Measurements from ENCODE around the gene IER5. TPM values are rescaled to one million over a fixed set of nuclear protein-coding genes. Genes with fewer than 3 reads are reported as not detected.

IER5 gene
- total and polyA plus RNA-seq, 9 of the 15 experiments (the other 6 are each of a cell fraction or from before 2014, with no cell fraction given) = 2.4 to 32.1 (median 12.0) TPM

DNA sequence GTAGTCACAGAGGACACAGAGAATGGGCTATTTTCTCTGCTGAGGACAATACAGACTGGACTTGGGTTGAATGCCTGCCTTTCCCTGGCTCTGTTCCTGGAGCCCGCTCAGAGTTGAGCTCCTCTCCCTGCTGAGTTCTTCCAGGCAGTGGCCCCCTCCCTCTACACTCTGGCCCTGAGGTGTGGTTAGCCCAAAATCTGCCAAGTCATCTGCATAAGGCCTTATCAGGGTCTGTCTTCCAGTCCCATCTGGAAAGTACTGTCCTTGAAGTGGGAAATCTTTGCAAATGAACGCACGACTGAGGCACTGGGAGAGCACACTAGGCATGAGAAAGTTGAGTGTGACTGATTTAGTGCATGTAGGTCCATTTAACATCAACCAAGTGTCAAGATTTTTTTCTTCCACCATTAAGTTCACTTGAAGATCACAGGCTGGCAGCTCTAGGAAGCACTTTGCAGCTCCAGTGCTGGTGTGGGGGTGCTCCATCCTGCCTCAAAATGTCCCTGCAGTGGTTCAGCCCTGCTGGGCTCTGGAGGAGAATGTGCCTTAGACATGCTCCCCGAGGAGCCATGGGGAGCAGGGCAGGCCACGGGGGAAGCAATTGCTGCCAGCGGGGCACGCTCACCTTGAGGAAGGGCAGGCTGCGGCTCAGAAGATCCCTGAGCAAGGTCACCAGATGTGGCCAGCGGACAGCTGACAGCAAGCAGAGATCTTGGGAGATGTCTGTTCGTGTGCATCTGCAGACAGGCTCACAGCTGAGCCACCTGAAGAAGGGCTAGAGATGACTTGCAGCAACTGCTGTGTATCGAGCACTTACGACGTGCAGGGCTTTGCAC is 41.5 kb downstream of the IER5 start (continued):
- TF ChIP-seq XRCC3 (IDR thresholded peaks at IDR 0.05) (no peak), EHMT2 (IDR thresholded peaks at IDR 0.05) (peak; percentile 48; the same call in 1 of the 2 replicates), ZNF347 (CRISPR knock-in tag; IDR thresholded peaks at IDR 0.05; ENCODE audit: low read depth) (no peak), CTCF (IDR thresholded peaks at IDR 0.05 in 2 of 3, conservative IDR thresholded peaks at IDR 0.05 in 1 of 3; ENCODE audit: insufficient read depth in 2 of 3, low read depth in 1 of 3, low read length in 3 of 3) (no peak), PTTG1 (tag; IDR thresholded peaks at IDR 0.05; ENCODE audit: low read depth) (no peak), RFX7 (CRISPR knock-in tag; IDR thresholded peaks at IDR 0.05) (no peak), RFX1 (IDR thresholded peaks at IDR 0.05) (no peak), ZKSCAN3 (CRISPR knock-in tag; IDR thresholded peaks at IDR 0.05) (no peak), ZNF830 (CRISPR knock-in tag; IDR thresholded peaks at IDR 0.05) (no peak), HEY1 (CRISPR knock-in tag; IDR thresholded peaks at IDR 0.05; ENCODE audit: borderline replicate concordance) (no peak), FOS (IDR thresholded peaks at IDR 0.05; ENCODE audit: extremely low read depth, insufficient read length) (no peak), ZBTB17 (CRISPR knock-in tag; IDR thresholded peaks at IDR 0.05) (no peak; the same call in none of the 2 replicates), ZNF133 (CRISPR knock-in tag; IDR thresholded peaks at IDR 0.05) (no peak), ZNF398 (CRISPR knock-in tag; IDR thresholded peaks at IDR 0.05) (no peak), DIDO1 (tag; IDR thresholded peaks at IDR 0.05; ENCODE audit: low read depth) (no peak), CBX5 (IDR thresholded peaks at IDR 0.05; ENCODE audit: borderline replicate concordance, low read depth) (no peak), TRIM25 (IDR thresholded peaks at IDR 0.05; ENCODE audit: borderline replicate concordance) (no peak), ARID1B (IDR thresholded peaks at IDR 0.05) (peak; percentile 97), HNRNPLL (IDR thresholded peaks at IDR 0.05; ENCODE audit: low read depth, low read length, poor library complexity, severe bottlenecking) (no peak)
- TF ChIP-seq, protein P1, sequence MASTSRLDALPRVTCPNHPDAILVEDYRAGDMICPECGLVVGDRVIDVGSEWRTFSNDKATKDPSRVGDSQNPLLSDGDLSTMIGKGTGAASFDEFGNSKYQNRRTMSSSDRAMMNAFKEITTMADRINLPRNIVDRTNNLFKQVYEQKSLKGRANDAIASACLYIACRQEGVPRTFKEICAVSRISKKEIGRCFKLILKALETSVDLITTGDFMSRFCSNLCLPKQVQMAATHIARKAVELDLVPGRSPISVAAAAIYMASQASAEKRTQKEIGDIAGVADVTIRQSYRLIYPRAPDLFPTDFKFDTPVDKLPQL (IDR thresholded peaks at IDR 0.05; ENCODE audit: extremely low read depth, insufficient read length) = no peak
- TF ChIP-seq, protein P2, sequence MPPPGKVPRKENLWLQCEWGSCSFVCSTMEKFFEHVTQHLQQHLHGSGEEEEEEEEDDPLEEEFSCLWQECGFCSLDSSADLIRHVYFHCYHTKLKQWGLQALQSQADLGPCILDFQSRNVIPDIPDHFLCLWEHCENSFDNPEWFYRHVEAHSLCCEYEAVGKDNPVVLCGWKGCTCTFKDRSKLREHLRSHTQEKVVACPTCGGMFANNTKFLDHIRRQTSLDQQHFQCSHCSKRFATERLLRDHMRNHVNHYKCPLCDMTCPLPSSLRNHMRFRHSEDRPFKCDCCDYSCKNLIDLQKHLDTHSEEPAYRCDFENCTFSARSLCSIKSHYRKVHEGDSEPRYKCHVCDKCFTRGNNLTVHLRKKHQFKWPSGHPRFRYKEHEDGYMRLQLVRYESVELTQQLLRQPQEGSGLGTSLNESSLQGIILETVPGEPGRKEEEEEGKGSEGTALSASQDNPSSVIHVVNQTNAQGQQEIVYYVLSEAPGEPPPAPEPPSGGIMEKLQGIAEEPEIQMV (tag; conservative IDR thresholded peaks at IDR 0.05; ENCODE audit: low read depth) = peak; percentile 50; the same call in 1 of the 2 replicates
